Measurements from ENCODE around the gene CACNA2D3.

CACNA2D3 gene

GRCh38 chr3:54127499-54128056 is 5.2 kb downstream of the CACNA2D3 start:
- no peak for DNase-seq

- no peak for DNase-seq
Measured at GRCh38 chr3:54131026-54131605, 8.8 kb downstream of the CACNA2D3 start.

DNA sequence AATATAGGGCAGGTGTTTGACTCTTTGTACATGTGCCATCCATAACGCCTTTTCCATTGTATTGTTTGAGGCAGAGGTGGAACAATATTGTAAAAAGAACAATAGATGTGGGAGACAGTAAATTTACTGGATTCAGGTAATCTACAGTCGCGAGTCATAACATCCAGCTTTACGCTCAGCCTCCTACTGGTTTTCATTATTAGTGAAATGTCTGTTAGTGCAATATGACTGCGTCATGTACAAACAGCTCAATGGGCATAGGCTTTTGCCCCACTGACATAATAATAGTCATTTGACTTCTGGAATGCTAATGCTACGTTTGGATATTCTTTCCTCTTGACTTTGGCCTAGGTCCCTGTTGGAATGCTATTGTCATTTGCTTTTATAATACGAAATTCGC is 9.5 kb downstream of the CACNA2D3 start:
- DNase-seq = no peak

DNA sequence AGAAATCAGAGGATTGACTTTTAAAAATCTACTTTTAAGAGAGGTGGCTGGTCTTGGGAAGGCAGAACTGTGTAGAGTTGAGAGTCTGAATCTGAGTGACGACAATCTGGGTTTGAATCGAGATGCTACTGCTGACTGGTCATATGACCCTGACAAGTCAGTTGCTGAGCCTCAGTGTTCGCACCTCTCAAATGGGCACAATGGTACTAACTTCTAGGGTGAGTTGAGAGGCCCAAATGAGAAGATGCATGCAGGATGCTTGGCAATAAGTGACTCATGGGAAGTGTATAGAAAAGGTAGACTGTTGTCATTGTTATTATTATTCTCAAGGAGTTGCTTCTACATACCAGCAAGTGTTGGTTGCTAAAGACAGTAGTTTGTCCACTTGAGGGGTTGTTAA is 10.3 kb downstream of the CACNA2D3 start:
- no peak for DNase-seq

GRCh38 chr3:54133196-54133595 is 10.8 kb downstream of the CACNA2D3 start:
- no peak for DNase-seq

GRCh38 chr3:54134155-54134554 is 11.8 kb downstream of the CACNA2D3 start:
- DNase-seq = no peak

- no peak for DNase-seq
Measured at GRCh38 chr3:54134713-54135112, 12.4 kb downstream of the CACNA2D3 start.

GRCh38 chr3:54137311-54137710 is 15.0 kb downstream of the CACNA2D3 start:
- no peak for DNase-seq

GRCh38 chr3:54138937-54139547 is 16.7 kb downstream of the CACNA2D3 start:
- no peak for DNase-seq

DNA sequence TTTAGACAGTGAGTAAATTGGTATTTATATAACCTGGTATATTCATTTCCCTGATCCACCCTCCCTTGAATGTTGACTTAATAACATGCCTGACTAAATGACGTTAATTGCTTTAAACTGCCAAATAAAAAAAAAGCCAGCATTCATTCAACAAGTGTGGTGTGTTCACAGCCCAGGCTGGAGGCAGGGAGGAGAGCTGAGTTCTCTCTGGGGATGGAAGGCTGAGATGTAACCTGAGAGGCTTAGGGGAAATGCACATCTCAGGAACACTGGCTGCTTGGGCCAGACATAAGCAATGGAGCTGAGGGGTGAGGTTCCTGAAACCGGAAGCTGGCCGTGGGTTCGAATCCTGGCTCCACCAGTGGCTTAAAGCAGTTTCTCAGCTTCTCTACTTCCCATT is 17.3 kb downstream of the CACNA2D3 start:
- no peak for DNase-seq

- no peak for DNase-seq
Measured at GRCh38 chr3:54144284-54144683, 21.9 kb downstream of the CACNA2D3 start.

DNA sequence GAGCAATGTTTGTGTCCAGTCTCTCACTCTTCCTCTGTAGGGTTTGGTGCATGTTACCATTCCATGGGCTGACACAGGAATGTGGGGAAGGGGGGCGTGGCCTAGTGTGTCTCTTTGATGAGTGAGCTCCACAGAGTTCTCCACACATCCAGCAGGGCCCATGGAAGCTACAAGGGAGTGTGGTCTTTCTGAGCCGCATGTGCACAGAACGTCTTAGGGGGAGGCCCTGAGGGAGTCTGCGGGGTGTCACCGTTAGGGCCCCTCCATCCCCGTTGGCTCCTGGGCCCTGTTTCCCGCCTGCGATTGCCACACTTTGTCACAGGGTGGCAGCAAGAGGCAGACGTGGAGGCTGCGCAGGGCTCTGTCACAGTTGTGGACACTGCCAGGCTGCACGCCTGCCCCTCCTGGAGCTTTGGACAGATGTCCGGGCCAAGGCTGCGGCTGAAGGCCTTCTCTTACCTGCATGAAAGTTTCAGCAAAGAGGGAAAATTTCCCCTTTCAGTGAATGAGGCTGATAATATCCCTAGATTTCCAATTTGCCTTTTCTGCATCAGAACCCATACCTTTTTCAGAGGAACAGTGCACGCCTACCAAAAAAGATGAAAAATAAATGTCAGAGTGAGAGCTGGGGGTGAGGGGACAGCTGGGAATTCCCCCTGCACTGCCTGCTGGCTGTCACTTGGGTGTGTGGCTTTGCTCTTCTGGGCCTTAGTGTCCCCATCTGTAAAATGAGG is 24.3 kb downstream of the CACNA2D3 start:
- no peak for DNase-seq

DNA sequence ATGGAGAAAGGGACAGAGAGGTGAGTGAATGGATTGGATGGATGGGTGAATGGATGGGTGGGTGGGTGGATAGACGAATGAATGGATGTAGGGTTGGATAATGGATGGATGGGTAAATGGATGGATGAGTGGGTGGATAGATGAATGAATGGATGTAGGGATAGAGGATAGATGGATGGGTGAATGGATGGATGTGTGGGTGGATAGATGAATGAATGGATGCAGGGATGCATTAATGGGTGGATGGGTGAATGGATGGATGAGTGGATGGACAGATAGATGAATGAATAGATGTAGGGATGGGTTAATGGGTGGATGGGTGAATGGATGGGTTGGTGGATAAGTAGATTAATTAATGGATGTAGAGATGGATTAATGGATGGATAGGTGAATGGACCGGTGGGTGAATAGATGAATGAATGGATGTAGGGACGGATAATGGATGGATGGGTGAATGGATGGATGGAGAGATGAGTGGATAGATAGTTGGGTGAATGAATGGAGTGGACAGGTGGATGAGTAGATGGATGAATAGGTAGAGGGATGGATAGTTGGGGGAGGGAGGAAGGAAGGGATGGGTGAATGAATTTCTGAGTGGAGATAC is 28.6 kb downstream of the CACNA2D3 start:
- no peak for DNase-seq

DNA sequence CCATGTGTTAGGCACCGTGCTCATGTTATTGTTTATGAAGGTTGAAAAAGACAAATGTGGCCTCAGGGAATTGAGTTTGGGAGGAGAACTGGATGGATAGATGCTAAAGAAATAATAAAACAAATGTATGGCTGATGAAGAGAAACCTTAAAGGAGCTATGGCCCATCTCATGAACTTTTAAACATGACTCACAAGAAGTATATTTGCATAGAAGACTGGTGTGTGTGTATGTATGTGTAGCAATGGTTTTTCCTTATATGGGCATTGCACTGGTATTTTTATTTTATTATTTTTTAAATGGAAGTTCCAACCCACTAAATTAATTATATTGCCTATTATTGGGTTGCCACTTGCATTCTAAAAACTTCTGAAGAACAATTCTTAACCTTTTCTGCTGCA is 31.1 kb downstream of the CACNA2D3 start:
- no peak for DNase-seq

GRCh38 chr3:54157860-54158259 is 35.5 kb downstream of the CACNA2D3 start:
- no peak for DNase-seq

DNA sequence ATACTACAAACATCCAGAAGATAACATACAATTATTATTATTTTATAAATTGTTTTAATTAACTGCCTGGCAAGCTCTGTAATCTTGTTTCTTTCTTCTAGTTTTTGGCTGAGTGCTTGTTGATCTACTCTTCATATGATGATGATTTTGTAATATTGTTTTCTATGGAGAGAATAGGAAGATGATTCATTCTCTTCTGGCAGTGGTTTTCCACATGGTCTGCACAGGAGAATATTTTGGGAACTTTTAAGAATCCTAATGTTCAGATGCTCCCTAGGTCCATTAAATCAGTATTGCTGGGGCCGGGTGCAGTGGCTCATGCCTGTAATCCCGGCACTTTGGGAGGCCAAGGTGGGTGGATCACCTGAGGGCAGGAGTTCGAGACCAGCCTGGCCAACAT is 37.6 kb downstream of the CACNA2D3 start:
- DNase-seq = no peak

DNA sequence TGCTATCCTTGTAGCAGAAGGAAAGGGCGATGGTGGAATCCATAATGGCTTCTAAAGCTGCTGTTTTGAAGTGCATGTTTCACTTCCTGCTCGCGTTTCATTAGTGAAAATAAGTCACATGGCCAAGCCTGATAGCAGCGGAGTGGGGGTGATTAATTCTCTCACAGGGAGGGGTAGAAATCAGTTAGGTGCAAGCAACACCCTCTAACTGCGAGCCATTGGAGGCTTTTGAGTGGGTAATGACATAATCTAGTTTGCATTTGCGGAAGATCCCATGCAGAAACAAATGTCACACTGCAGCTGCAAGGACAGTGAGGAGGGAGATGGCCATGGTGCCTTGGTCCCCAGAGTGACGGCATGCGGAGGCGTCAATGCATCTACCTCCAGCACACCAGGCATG is 41.1 kb downstream of the CACNA2D3 start:
- no peak for DNase-seq

DNA sequence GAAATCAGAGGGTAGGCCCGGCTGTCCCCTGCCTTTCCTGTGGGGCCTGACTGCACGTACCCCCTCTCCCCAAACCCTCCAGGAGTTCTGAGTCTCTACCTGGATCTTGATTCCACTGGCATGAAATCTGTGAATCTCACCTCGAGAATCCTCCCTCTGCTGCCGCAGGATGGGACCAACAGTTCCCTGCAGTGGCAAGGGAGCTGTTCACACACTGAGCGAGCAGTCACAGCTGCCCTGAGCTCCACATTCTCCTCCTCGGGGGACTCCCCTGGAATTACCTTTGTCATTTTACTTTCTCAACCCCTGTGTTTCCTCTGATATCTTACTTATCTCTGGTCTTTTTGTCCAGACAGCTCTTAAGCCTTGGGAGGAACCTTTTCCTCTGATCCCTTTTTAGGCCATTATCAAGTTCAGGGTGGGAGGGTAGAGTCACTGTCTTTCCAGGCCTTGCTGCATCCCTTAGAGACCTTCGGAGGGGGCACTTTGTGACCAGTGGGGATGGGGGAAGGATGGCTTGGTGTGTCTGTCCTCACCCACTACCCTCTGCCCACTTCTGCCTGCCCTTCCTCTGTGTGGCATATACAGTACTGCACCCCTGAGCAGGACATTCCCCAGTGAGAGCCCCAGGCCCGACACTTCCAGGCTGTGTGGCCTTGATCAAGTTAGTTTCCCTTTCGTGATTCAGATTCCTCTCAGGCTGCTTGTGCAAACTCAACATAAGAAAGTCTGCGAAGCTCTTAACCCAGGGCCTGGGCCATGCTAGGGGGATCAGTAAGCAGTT is 42.0 kb downstream of the CACNA2D3 start:
- DNase-seq = no peak

GRCh38 chr3:54165865-54166264 is 43.5 kb downstream of the CACNA2D3 start:
- no peak for DNase-seq

DNA sequence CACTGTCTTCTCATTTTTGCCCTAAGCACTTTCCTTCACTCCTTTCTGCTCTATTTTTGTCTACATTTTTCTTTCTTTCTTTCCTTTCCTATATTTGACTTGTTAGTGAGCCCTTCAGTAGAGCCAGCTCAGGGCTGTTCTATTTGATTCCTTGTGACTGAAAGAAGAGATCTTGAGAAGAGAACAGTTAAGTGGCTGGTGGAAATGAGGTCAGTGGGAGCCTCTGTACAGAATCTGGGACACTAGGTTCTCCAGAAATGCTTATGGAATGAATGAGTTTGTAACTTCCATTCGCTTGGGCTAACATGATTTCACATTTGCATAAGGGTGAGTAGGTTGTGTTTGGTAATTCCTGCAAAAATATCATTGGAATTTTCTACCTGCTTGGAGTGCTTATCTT is 45.6 kb downstream of the CACNA2D3 start:
- no peak for DNase-seq

DNA sequence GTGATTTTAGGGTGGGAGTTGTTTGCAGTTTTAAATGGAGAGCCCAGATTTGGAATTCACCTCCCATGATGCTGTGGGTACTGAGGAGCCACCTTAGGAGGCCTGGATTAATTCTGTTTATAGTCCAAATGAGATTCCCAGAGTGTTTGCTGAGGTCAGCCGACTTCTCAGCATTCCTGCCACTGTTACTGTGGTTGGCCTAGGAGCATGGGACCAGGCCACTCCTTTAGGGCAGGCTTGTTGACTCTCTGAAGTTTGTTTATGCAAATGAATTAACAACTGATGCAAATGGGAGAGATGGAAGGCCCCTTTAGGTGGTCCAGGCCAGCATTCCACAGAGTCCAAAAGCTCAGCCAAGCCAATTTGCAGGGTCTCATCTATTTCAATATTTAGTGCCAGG is 46.1 kb downstream of the CACNA2D3 start:
- DNase-seq = no peak

- DNase-seq = no peak
Measured at GRCh38 chr3:54169524-54169923, 47.2 kb downstream of the CACNA2D3 start.

GRCh38 chr3:54171509-54171908 is 49.2 kb downstream of the CACNA2D3 start:
- DNase-seq = no peak
